Smooth muscle cell (in vitro differentiated cells): ENCODE measurements around the gene NTSR2. TPM values are rescaled to one million over a fixed set of nuclear protein-coding genes. Genes with fewer than 3 reads are reported as not detected.

Source experiments
- DNase-seq: peaks from one replicate; lab custom pipeline; 2025; ENCODE audit not compliant: unreplicated experiment; lab: John Stamatoyannopoulos, UW
- H2AFZ ChIP-seq: fragments of 200-600 bp; sonication (generic); 2 replicates; pipeline ENCODE4 v1.6.0; 2016; ENCODE audit warnings: antibody characterized with exemption, low read depth, mild to moderate bottlenecking
- H3F3A ChIP-seq: fragments of 200-600 bp; sonication (generic); 2 replicates; pipeline ENCODE4 v1.6.0; 2017; ENCODE audit warnings: antibody characterized with exemption, low read depth
- H3K27ac ChIP-seq: fragments of 200-600 bp; sonication (generic); 2 replicates; pipeline ENCODE4 v1.5.1; 2016; ENCODE audit warnings: low read depth, mild to moderate bottlenecking
- H3K27me3 ChIP-seq: fragments of 200-600 bp; sonication (generic); 2 replicates; pipeline ENCODE4 v1.6.1; 2016; ENCODE audit warnings: low read depth, mild to moderate bottlenecking
- H3K36me3 ChIP-seq: fragments of 200-600 bp; sonication (generic); 2 replicates; pipeline ENCODE4 v1.5.1; 2016; ENCODE audit warnings: low read depth
- H3K4me1 ChIP-seq: fragments of 200-600 bp; sonication (generic); 2 replicates; pipeline ENCODE4 v1.5.1; 2016; ENCODE audit warnings: low read depth
- H3K4me2 ChIP-seq: fragments of 200-600 bp; sonication (generic); 2 replicates; pipeline ENCODE4 v1.6.0; 2016; ENCODE audit warnings: mild to moderate bottlenecking
- H3K4me3 ChIP-seq: fragments of 200-600 bp; sonication (generic); 2 replicates; pipeline ENCODE4 v1.5.1; 2016; ENCODE audit warnings: mild to moderate bottlenecking
- H3K79me2 ChIP-seq: fragments of 200-600 bp; sonication (generic); 2 replicates; pipeline ENCODE4 v1.6.0; 2016; ENCODE audit warnings: low read depth, mild to moderate bottlenecking
- H3K9ac ChIP-seq: fragments of 200-600 bp; sonication (generic); 2 replicates; pipeline ENCODE4 v1.6.0; 2016; ENCODE audit warnings: low read depth
- H3K9me3 ChIP-seq: fragments of 200-600 bp; sonication (generic); replicated peaks from 2 replicates; pipeline ENCODE4 v1.5.1; 2016; ENCODE audit warnings: low read depth
- H4K20me1 ChIP-seq: fragments of 200-600 bp; sonication (generic); 2 replicates; pipeline ENCODE4 v1.6.0; 2016; ENCODE audit warnings: low read depth
- CTCF ChIP-seq: fragments of 200-600 bp; sonication (generic); IDR thresholded peaks from 2 replicates; pipeline ENCODE4 v1.5.1; 2017; ENCODE audit warnings: borderline replicate concordance, mild to moderate bottlenecking, antibody characterized with exemption; ENCODE audit not compliant: insufficient read depth, poor library complexity, severe bottlenecking
- WGBS: methylation state at CpG from one replicate; pipeline ENCODE4 v1.1.7; 2016; ENCODE audit warnings: low lambda C conversion rate; 5-methylcytosine and 5-hydroxymethylcytosine counted together
- polyA plus RNA-seq: library from polyadenylated mRNA; unstranded; fragments of >200 nt; fragmentation: Nextera tagmentation; extraction: Ambion mirVana; gene quantifications from 2 replicates; pipeline ENCODE4 v1.2.1, GENCODE V29; 2016
- total RNA-seq: library from RNA; depleted of rRNA; stranded (reverse); fragments of >200 nt; gene quantifications from 2 replicates; pipeline ENCODE4 v1.2.3, GENCODE V29; 2014

Gene NTSR2
- total and polyA plus RNA-seq, 2 experiments from 2014 or later, result not detected

- Histone ChIP-seq H3K9ac (no peak overlapping the region), H3K4me3 (no peak overlapping the region), H3K4me2 (no peak overlapping the region), H3K36me3 (no peaks in the 10 kb centered on the region), H3K79me2 (no peaks in the 10 kb centered on the region), H3K27me3 (peaks cover 12% of the 10 kb centered on the region), H3K27ac (no peak overlapping the region), H4K20me1 (no peaks in the 10 kb centered on the region), H3K4me1 (no peaks in the 10 kb centered on the region), H3F3A (no peaks in the 10 kb centered on the region), H2AFZ (no peak overlapping the region), H3K9me3 (no peaks in the 10 kb centered on the region)
- DNase-seq, result no peak
- TF ChIP-seq CTCF, result no peak
- WGBS, result 88% methylated on average over 1 of the region's 1 CpG
Observed at GRCh38 chr2:11717623-11718022, 47.6 kb upstream of the NTSR2 start.

GRCh38 chr2:11716689-11717321 lies 46.8 kb upstream of the NTSR2 start:
- Histone ChIP-seq H3K4me3 (no peak overlapping the region), H2AFZ (no peak overlapping the region), H3K36me3 (no peaks in the 10 kb centered on the region), H3F3A (no peaks in the 10 kb centered on the region), H3K4me1 (no peaks in the 10 kb centered on the region), H3K27ac (no peak overlapping the region), H3K9me3 (no peaks in the 10 kb centered on the region), H3K9ac (no peak overlapping the region), H4K20me1 (no peaks in the 10 kb centered on the region), H3K4me2 (no peak overlapping the region), H3K27me3 (peaks cover 11% of the 10 kb centered on the region), H3K79me2 (no peaks in the 10 kb centered on the region)
- DNase-seq, result no peak
- WGBS, result 79% methylated on average over 8 of the region's 8 CpGs
- TF ChIP-seq CTCF, result no peak

DNA sequence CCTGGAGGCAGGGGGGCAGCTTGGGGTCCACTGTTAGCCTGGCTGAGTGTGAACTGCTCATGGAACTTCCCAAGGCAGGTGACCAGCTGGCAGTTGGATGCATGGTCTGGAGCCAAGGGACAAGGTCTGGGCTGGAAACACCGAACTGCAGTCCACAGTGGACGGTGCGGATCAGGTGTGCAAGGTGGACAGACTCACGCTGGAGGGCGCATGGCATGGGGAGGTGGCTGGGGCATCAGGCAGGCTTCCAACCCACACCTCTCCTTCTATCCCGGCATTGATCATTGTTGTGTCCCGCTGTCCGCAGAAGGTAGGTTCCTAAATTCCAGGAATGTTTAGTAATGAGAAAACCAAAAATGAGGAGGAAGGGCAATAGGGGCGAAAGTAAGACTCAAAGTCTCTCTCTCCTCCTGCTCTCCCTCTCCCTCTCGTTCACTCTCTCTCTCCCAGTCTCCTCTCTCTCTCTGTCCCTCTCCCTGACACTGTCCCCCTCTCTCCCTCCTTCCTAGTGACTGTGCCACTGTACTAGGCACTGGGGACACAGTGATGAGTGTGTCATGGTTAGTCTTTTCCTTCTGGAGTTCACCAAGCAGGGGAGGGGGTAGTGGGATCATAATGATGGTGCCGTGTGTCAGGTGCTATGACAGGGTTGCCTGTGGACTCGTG lies 46.1 kb upstream of the NTSR2 start:
- Histone ChIP-seq H3K9ac (no peak overlapping the region), H3K27me3 (peaks cover 11% of the 10 kb centered on the region), H3K79me2 (no peaks in the 10 kb centered on the region), H3K4me3 (no peak overlapping the region), H2AFZ (no peak overlapping the region), H3K4me2 (no peak overlapping the region), H3K36me3 (no peaks in the 10 kb centered on the region), H3K4me1 (no peaks in the 10 kb centered on the region), H4K20me1 (no peaks in the 10 kb centered on the region), H3K27ac (no peak overlapping the region), H3K9me3 (no peaks in the 10 kb centered on the region), H3F3A (no peaks in the 10 kb centered on the region)
- 96% methylated on average over 12 of the region's 12 CpGs for WGBS
- no peak for DNase-seq
- no peak for TF ChIP-seq CTCF

- no peaks in the 10 kb centered on the region for H3K36me3 ChIP-seq
- no peak overlapping the region for H2AFZ ChIP-seq
- no peak for DNase-seq
- no peaks in the 10 kb centered on the region for H4K20me1 ChIP-seq
- H3K27me3 ChIP-seq, result peaks cover 8% of the 10 kb centered on the region
- H3K9ac ChIP-seq, result no peak overlapping the region
- H3F3A ChIP-seq, result no peaks in the 10 kb centered on the region
- H3K4me2 ChIP-seq, result no peak overlapping the region
- H3K9me3 ChIP-seq, result no peaks in the 10 kb centered on the region
- no peak overlapping the region for H3K27ac ChIP-seq
- H3K4me1 ChIP-seq, result no peaks in the 10 kb centered on the region
- H3K4me3 ChIP-seq, result no peak overlapping the region
- no peaks in the 10 kb centered on the region for H3K79me2 ChIP-seq
- no peak for TF ChIP-seq CTCF
- 83% methylated on average over 7 of the region's 7 CpGs for WGBS
Observed at GRCh38 chr2:11713815-11714214, 43.8 kb upstream of the NTSR2 start.
